B cell (primary cell): Measurements from ENCODE around the gene VIPR2. TPM values are rescaled to one million over a fixed set of nuclear protein-coding genes. Genes with fewer than 3 reads are reported as not detected.

ENCODE experiments used
- ATAC-seq: fragments of 200-7000 bp; cut with Tn5 transposase; one replicate; pipeline ENCODE4 v1.10.0; 2021; ENCODE audit warnings: low read depth, mild to moderate bottlenecking, moderate number of reproducible peaks, moderate library complexity
- CTCF ChIA-PET: fragments of 350-600 bp; sonication (Branson Sonifier 250); formaldehyde crosslinking; loops from one replicate; lab custom pipeline; 2021; ENCODE audit warnings: antibody characterized with exemption, inconsistent platforms; lab: Charles Lee
- POLR2A ChIA-PET: fragments of 350-600 bp; sonication (Branson Sonifier 250); formaldehyde crosslinking; loops from one replicate; lab custom pipeline; 2021; ENCODE audit warnings: antibody characterized with exemption; lab: Charles Lee
- DNase-seq: peaks from one replicate; pipeline ENCODE4 v3.0.0; 2013
- H2AFZ ChIP-seq: 2 replicates; pipeline ENCODE4 v1.6.1; 2012; ENCODE audit warnings: mild to moderate bottlenecking, low read depth, low read length; ENCODE audit not compliant: insufficient read depth, poor library complexity, severe bottlenecking
- H3K27ac ChIP-seq, 2 donors: 1 replicate in 1 of 2; 2 replicates in 1 of 2; pipeline ENCODE4 v1.5.1; 2012 to 2013; ENCODE audit warnings: low read length in 2 of 2, mild to moderate bottlenecking in 2 of 2, moderate library complexity in 1 of 2
- H3K27me3 ChIP-seq, 4 experiments: fragments of 200-600 bp in 1 of 4; sonication (generic) in 1 of 4; replicated peaks in 1 of 4; 1 replicate in 2 of 4; 2 replicates in 2 of 4; pipeline versions ENCODE4 v1.6.1 to v1.7.0; 2013 to 2016; ENCODE audit warnings: low read length in 3 of 4, mild to moderate bottlenecking in 2 of 4, mixed read lengths in 1 of 4, moderate library complexity in 1 of 4; ENCODE audit not compliant: insufficient read depth in 4 of 4, control insufficient read depth in 3 of 4; ENCODE audit errors: control extremely low read depth in 1 of 4
- H3K36me3 ChIP-seq, 2 experiments: replicated peaks in 1 of 2; 1 replicate in 1 of 2; 2 replicates in 1 of 2; pipeline versions ENCODE4 v1.6.1 to v1.7.1; 2013; ENCODE audit warnings: low read length in 1 of 2; ENCODE audit not compliant: insufficient read depth in 2 of 2, control insufficient read depth in 1 of 2; ENCODE audit errors: control extremely low read depth in 1 of 2, extremely low read depth in 1 of 2
- H3K4me1 ChIP-seq, 2 donors: fragments of 200-600 bp in 1 of 2; sonication (generic) in 1 of 2; 1 replicate in 1 of 2; 2 replicates in 1 of 2; pipeline versions ENCODE4 v1.5.1 to v1.6.1; 2013 to 2017; ENCODE audit warnings: low read length in 2 of 2; ENCODE audit not compliant: control insufficient read depth in 2 of 2, insufficient read depth in 2 of 2
- H3K4me2 ChIP-seq: replicated peaks from 2 replicates; pipeline ENCODE3; 2012; ENCODE audit warnings: mild to moderate bottlenecking, low read depth, low read length; ENCODE audit not compliant: poor library complexity, severe bottlenecking
- H3K4me3 ChIP-seq, 5 experiments: fragments of 200-600 bp in 1 of 5; sonication (generic) in 1 of 5; 1 replicate in 3 of 5; 2 replicates in 2 of 5; pipeline versions ENCODE4 v1.5.1 to v1.7.0; 2011 to 2016; ENCODE audit warnings: low read length in 4 of 5, mild to moderate bottlenecking in 4 of 5, low read depth in 2 of 5, control low read depth in 1 of 5, moderate library complexity in 1 of 5; ENCODE audit not compliant: insufficient read depth in 1 of 5; ENCODE audit errors: control extremely low read depth in 1 of 5, extremely low read depth in 1 of 5
- H3K79me2 ChIP-seq: fragments of 200-600 bp; sonication (generic); one replicate; pipeline ENCODE4 v1.6.0; 2016; ENCODE audit warnings: low read length; ENCODE audit not compliant: control insufficient read depth, insufficient read depth
- H3K9ac ChIP-seq: fragments of 200-600 bp; sonication (generic); 2 replicates; pipeline ENCODE4 v1.6.1; 2017; ENCODE audit warnings: mild to moderate bottlenecking, low read length, moderate library complexity
- H3K9me3 ChIP-seq, 3 donors: one replicate each; pipeline versions ENCODE4 v1.6.1 to v1.7.1; 2013; ENCODE audit warnings: low read length in 2 of 3; ENCODE audit not compliant: control insufficient read depth in 2 of 3, insufficient read depth in 1 of 3; ENCODE audit errors: control extremely low read depth in 1 of 3
- H4K20me1 ChIP-seq: 2 replicates; pipeline ENCODE4 v1.6.0; 2012; ENCODE audit warnings: mild to moderate bottlenecking, low read length; ENCODE audit not compliant: insufficient read depth, control insufficient read depth, poor library complexity, severe bottlenecking
- H3K27ac Mint-ChIP-seq: one replicate; pipeline ENCODE4 v1.8.0; 2021; ENCODE audit warnings: mixed read lengths
- H3K27me3 Mint-ChIP-seq: one replicate; pipeline ENCODE4 v1.8.0; 2021; ENCODE audit warnings: mixed read lengths
- H3K4me1 Mint-ChIP-seq: one replicate; pipeline ENCODE4 v1.8.0; 2021; ENCODE audit warnings: mixed read lengths
- H3K4me3 Mint-ChIP-seq: one replicate; pipeline ENCODE4 v1.8.0; 2021; ENCODE audit warnings: mixed read lengths
- H3K9me3 Mint-ChIP-seq: one replicate; pipeline ENCODE4 v1.8.0; 2022; ENCODE audit warnings: mixed read lengths; ENCODE audit not compliant: insufficient read depth
- EZH2 ChIP-seq: IDR thresholded peaks from 2 replicates; pipeline ENCODE4 v1.6.1; 2012; ENCODE audit warnings: borderline replicate concordance, low read depth, mild to moderate bottlenecking, moderate library complexity, low read length; ENCODE audit not compliant: insufficient read depth, poor library complexity, severe bottlenecking
- WGBS: methylation state at CpG from one replicate; pipeline ENCODE4 v1.1.5; 2013; ENCODE audit warnings: missing lambda C conversion rate; ENCODE audit not compliant: insufficient coverage; 5-methylcytosine and 5-hydroxymethylcytosine counted together
- intact Hi-C: fragments of 100-400 bp; cut with micrococcal nuclease; formaldehyde crosslinking; loops from one replicate; pipeline ENCODE4 v1.10.0; 2022
- polyA plus RNA-seq: library from polyadenylated mRNA; depleted of rRNA; stranded (reverse); fragments of >200 nt; gene quantifications from 2 replicates; pipeline ENCODE4 v1.2.3, GENCODE V29; 2012
- total RNA-seq, 2 donors: library from RNA; stranded (reverse); fragments of 120-200 nt in 1 of 2; gene quantifications; 1 replicate in 1 of 2; 2 replicates in 1 of 2; pipeline versions ENCODE4 v1.2.3 to v1.2.4, GENCODE V29; 2013 to 2022
- TF ChIP-seq, protein P1 (sequence below): fragments of 200-600 bp; IDR thresholded peaks from one replicate; pipeline ENCODE4 v1.8.0; 2022; ENCODE audit warnings: antibody characterized with exemption, mild to moderate bottlenecking

VIPR2 gene
- total and polyA plus RNA-seq, 2 donors (not counting 1 experiment from before 2014, with no cell fraction given), result not detected

DNA sequence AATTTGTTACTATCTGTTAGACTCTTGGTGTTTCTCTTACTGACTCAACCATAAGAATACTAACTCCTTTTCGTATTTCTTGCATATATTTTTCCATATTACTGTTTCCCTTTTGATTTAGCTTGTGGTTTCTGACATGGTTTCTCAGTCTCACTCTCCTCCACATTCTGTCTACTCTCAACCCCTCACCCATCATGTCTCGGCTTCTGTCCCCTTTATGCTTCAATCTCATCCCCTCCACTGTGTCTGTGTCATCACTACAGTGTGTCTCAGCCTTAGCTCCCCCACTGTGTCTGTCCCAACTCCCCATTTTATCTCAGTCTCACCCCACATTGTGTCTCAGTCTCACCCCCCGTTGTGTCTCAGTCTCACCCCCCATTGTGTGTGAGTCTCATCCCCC, 126.9 kb downstream of the VIPR2 start:
- no peak overlapping the region for H3K4me3 ChIP-seq
- no peak overlapping the region for H3K27ac Mint-ChIP-seq
- no peak for TF ChIP-seq EZH2
- TF ChIP-seq, protein P1, sequence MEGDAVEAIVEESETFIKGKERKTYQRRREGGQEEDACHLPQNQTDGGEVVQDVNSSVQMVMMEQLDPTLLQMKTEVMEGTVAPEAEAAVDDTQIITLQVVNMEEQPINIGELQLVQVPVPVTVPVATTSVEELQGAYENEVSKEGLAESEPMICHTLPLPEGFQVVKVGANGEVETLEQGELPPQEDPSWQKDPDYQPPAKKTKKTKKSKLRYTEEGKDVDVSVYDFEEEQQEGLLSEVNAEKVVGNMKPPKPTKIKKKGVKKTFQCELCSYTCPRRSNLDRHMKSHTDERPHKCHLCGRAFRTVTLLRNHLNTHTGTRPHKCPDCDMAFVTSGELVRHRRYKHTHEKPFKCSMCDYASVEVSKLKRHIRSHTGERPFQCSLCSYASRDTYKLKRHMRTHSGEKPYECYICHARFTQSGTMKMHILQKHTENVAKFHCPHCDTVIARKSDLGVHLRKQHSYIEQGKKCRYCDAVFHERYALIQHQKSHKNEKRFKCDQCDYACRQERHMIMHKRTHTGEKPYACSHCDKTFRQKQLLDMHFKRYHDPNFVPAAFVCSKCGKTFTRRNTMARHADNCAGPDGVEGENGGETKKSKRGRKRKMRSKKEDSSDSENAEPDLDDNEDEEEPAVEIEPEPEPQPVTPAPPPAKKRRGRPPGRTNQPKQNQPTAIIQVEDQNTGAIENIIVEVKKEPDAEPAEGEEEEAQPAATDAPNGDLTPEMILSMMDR, result no peak
- no peak overlapping the region for H3K27ac ChIP-seq
- H3K4me1 ChIP-seq, result no peaks in the 10 kb centered on the region
- H3K79me2 ChIP-seq, result no peaks in the 10 kb centered on the region
- DNase-seq (no peak), ATAC-seq (no peak)
- H3K9ac ChIP-seq, result no peak overlapping the region
- H3K9me3 Mint-ChIP-seq, result no peaks in the 10 kb centered on the region
- no peaks in the 10 kb centered on the region for H3K36me3 ChIP-seq
- intact Hi-C loops, result no loop called here
- H3K4me1 Mint-ChIP-seq, result peaks cover 1% of the 10 kb centered on the region
- no peaks in the 10 kb centered on the region for H3K27me3 Mint-ChIP-seq
- no peaks in the 10 kb centered on the region for H3K27me3 ChIP-seq
- H3K4me3 Mint-ChIP-seq, result no peak overlapping the region
- H4K20me1 ChIP-seq, result no peaks in the 10 kb centered on the region
- ChIA-PET CTCF (no interaction called here), POLR2A (no interaction called here)
- H3K4me2 ChIP-seq, result no peak overlapping the region
- H2AFZ ChIP-seq, result no peak overlapping the region
- H3K9me3 ChIP-seq, result peaks cover 0 to 22% (median 0%) of the 10 kb centered on the region in 3 donors
- 56% methylated on average over 1 of the region's 3 CpGs for WGBS

DNA sequence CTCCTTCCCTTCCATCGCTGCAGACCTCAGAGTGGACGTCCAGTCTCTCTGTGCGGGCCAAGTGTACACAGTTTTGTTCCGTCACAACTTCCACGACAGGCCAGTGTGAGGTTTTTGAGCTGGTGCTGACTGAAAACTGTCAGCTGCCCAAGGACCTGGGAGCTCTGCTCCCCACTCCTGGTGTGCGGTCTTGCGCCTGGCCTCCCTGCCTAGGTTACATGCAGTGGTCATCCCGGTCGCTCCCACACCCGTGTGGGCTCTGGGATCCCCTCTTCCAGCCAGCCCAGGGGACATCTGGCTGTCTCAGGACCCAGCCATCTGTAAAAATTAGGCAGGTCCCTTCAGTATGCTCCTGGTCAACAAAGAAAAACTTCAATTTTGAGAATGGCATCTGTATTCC, 127.5 kb downstream of the VIPR2 start:
- no peak overlapping the region for H3K4me2 ChIP-seq
- DNase-seq, result no peak
- no peaks in the 10 kb centered on the region for H3K4me1 ChIP-seq
- no peaks in the 10 kb centered on the region for H3K27me3 ChIP-seq
- intact Hi-C loops, result no loop called here
- WGBS, result 97% methylated on average over 10 of the region's 10 CpGs
- H3K9ac ChIP-seq, result no peak overlapping the region
- no peak overlapping the region for H3K4me3 ChIP-seq
- H3K4me1 Mint-ChIP-seq, result peaks cover 1% of the 10 kb centered on the region
- ChIA-PET CTCF (no interaction called here), POLR2A (no interaction called here)
- H3K9me3 ChIP-seq, result peaks cover 0 to 16% (median 0%) of the 10 kb centered on the region in 3 donors
- H2AFZ ChIP-seq, result no peak overlapping the region
- no peaks in the 10 kb centered on the region for H4K20me1 ChIP-seq
- H3K27ac ChIP-seq, result no peak overlapping the region
- no peaks in the 10 kb centered on the region for H3K36me3 ChIP-seq
- no peak for TF ChIP-seq EZH2
- TF ChIP-seq, protein P1, result no peak
- ATAC-seq, result no peak
- H3K27me3 Mint-ChIP-seq, result no peaks in the 10 kb centered on the region
- H3K27ac Mint-ChIP-seq, result no peak overlapping the region
- H3K79me2 ChIP-seq, result no peaks in the 10 kb centered on the region
- H3K4me3 Mint-ChIP-seq, result no peak overlapping the region
- no peaks in the 10 kb centered on the region for H3K9me3 Mint-ChIP-seq
